Measurements from ENCODE around the gene FAM117A.

FAM117A gene

GRCh38 chr17:49783791-49784190 is 19.9 kb upstream of the FAM117A start:
- Histone ChIP-seq H3K36me3 (ENCODE audit: control insufficient read depth in 2 of 2, insufficient read depth in 1 of 2, low read length in 2 of 2) (no peaks in the 10 kb centered on the region), H3K27ac (ENCODE audit: extremely low read depth, low read depth, low read length) (no peak overlapping the region), H3K4me3 (ENCODE audit: low read depth, low read length) (no peak overlapping the region), H3K4me1 (ENCODE audit: control insufficient read depth, insufficient read depth, low read length) (0 out of 2 replicates have a peak, but pooled peaks cover 3% of the 10 kb centered on the region), H3K9me3 (ENCODE audit: control insufficient read depth, insufficient read depth, low read depth, low read length) (no peaks in the 10 kb centered on the region)
- ChIA-PET POLR2A (interaction anchor here (0.6 to 1.1 kb wide), 3 partner anchors 20 to 66 kb away, joined by 5 to 7 read pairs (median 6); partner anchors contain the start of gene FAM117A), CTCF (interaction anchor here (0.6 to 1.8 kb wide), 4 partner anchors 10 to 214 kb away, joined by 3 to 7 read pairs (median 4); no protein-coding TSS in a partner anchor)
- TF ChIP-seq ZBTB8A (tag by site-specific recombination; IDR thresholded peaks at IDR 0.05), result no peak
- TF ChIP-seq YY2 (tag by site-specific recombination; IDR thresholded peaks at IDR 0.05), result no peak
- no peak for TF ChIP-seq ZFP37 (tag by site-specific recombination; IDR thresholded peaks at IDR 0.05)
- no peak for TF ChIP-seq GFI1B (tag by site-specific recombination; IDR thresholded peaks at IDR 0.05)
- no peak for TF ChIP-seq SP3 (tag by site-specific recombination; IDR thresholded peaks at IDR 0.05)
- no peak for TF ChIP-seq ZNF707 (tag by site-specific recombination; IDR thresholded peaks at IDR 0.05)
- no peak for TF ChIP-seq ZNF510 (tag by site-specific recombination; IDR thresholded peaks at IDR 0.05; ENCODE audit: insufficient replicate concordance)
- no peak for TF ChIP-seq ZNF211 (tag by site-specific recombination; IDR thresholded peaks at IDR 0.05; ENCODE audit: low read depth)
- no peak for TF ChIP-seq TSHZ1 (tag by site-specific recombination; IDR thresholded peaks at IDR 0.05; ENCODE audit: borderline replicate concordance)
- TF ChIP-seq ZNF404 (tag by site-specific recombination; IDR thresholded peaks at IDR 0.05), result no peak
- no peak for TF ChIP-seq ZNF302 (tag by site-specific recombination; IDR thresholded peaks at IDR 0.05; ENCODE audit: low read depth)
- no peak for TF ChIP-seq HIC1 (tag by site-specific recombination; IDR thresholded peaks at IDR 0.05)

- Histone ChIP-seq H3K27ac (ENCODE audit: extremely low read depth, low read depth, low read length) (no peak overlapping the region), H3K4me3 (ENCODE audit: low read depth, low read length) (no peak overlapping the region), H3K36me3 (ENCODE audit: control insufficient read depth in 2 of 2, insufficient read depth in 1 of 2, low read length in 2 of 2) (no peaks in the 10 kb centered on the region), H3K4me1 (ENCODE audit: control insufficient read depth, insufficient read depth, low read length) (0 out of 2 replicates have a peak, but pooled peaks cover 3% of the 10 kb centered on the region), H3K9me3 (ENCODE audit: control insufficient read depth, insufficient read depth, low read depth, low read length) (no peaks in the 10 kb centered on the region)
- POLR2A ChIA-PET, result interaction anchor here (0.6 to 2.9 kb wide), 4 partner anchors 19 to 67 kb away, joined by 5 to 22 read pairs (median 6); partner anchors contain the start of gene FAM117A
- 0 out of 2 replicates have a peak, but pooled peaks have one; percentile 23 for TF ChIP-seq ZNF398 (tag by site-specific recombination; IDR thresholded peaks at IDR 0.05)
- TF ChIP-seq FEZF1 (tag by site-specific recombination; IDR thresholded peaks at IDR 0.05), result no peak
- CTCF ChIA-PET, result interaction anchor here (0.5 to 1.8 kb wide), 5 partner anchors 10 to 213 kb away, joined by 3 to 7 read pairs (median 3); no protein-coding TSS in a partner anchor
These were observed 19.3 kb upstream of the FAM117A start for GRCh38 chr17:49783071-49783715.
